Breast epithelium (tissue), 3 donors: ENCODE measurements around the gene RSPRY1.

Experiments used
- POLR2AphosphoS5 ChIP-seq, 3 donors: sonication (generic); formaldehyde crosslinking; IDR thresholded peaks; one replicate each; pipeline ENCODE4 v1.6.1; 2017; ENCODE audit warnings: antibody characterized with exemption in 3 of 3
- TF ChIP-seq, protein P1 (sequence below), 3 donors: fragments of 450-650 bp; IDR thresholded peaks; one replicate each; pipeline ENCODE4 v1.5.1; 2016 to 2017; ENCODE audit warnings: antibody characterized with exemption in 3 of 3, mild to moderate bottlenecking in 3 of 3, moderate library complexity in 3 of 3

DNA sequence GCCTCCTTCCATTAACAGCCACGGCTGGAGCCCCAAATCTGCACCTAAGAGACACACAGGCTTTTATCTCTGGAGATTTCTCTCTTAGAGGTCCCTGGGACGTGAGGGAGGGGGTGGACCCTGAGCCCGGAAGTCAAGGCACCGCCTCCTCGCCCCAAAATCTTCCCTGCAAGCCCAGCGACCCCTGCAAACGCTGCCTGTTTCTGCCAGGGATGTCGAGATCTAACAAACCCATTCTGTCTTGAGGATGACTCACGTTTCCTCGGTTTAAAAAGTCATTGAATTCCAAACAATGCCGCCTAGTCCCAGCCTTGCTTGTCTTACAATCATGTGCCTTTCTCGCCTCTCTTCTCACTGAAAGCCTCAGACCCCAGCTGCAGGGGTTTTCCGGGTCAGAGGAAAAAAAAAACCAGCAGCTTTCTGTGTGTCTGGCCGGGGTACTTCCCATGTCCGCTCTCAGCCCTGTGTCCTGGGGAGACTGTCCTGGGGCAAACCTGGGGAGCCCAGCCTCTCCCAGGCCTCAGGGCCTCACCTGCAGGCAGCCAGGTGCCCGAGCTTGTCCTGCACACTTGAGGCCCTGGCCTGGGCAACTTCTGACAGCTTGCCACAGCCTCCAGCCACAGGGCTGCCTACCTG, 74.3 kb downstream of the RSPRY1 start:
- no peak for TF ChIP-seq POLR2AphosphoS5 (IDR thresholded peaks at IDR 0.05)
- TF ChIP-seq, protein P1, sequence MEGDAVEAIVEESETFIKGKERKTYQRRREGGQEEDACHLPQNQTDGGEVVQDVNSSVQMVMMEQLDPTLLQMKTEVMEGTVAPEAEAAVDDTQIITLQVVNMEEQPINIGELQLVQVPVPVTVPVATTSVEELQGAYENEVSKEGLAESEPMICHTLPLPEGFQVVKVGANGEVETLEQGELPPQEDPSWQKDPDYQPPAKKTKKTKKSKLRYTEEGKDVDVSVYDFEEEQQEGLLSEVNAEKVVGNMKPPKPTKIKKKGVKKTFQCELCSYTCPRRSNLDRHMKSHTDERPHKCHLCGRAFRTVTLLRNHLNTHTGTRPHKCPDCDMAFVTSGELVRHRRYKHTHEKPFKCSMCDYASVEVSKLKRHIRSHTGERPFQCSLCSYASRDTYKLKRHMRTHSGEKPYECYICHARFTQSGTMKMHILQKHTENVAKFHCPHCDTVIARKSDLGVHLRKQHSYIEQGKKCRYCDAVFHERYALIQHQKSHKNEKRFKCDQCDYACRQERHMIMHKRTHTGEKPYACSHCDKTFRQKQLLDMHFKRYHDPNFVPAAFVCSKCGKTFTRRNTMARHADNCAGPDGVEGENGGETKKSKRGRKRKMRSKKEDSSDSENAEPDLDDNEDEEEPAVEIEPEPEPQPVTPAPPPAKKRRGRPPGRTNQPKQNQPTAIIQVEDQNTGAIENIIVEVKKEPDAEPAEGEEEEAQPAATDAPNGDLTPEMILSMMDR (IDR thresholded peaks at IDR 0.05) = no peak
